ENCODE results near the gene NOD2. TPM values are rescaled to one million over a fixed set of nuclear protein-coding genes. Genes with fewer than 3 reads are reported as not detected.
A peak's percentile ranks its signal among the peaks of the same experiment; 100 is the strongest.

NOD2 gene
- total and polyA plus RNA-seq, 2 experiments from 2014 or later = 0.27 to 0.66 TPM

DNA sequence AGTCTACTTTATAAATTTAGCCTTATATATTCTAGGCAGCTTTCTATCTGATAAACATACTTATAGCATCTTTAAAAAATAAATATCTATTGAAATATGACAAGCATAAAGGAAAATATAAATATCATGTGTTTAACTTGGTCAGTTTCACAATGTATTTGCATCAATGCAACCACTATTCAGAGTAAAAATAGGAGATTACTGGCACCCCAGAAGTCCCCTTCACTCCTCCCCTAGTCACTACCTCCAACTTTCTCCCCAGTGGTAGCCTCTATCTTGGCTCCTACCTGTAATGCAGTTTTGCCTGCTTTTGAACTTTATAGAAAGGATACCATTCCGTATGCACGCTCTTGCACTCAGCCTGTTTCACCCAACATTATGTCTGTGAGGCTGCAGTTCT is 3.2 kb upstream of the NOD2 start (continued):
- no peak for TF ChIP-seq ZNF462 (CRISPR knock-in tag; IDR thresholded peaks at IDR 0.05)
- no peak for TF ChIP-seq JUNB (IDR thresholded peaks at IDR 0.05; ENCODE audit: unreplicated experiment)
- TF ChIP-seq STAT1 (IDR thresholded peaks at IDR 0.05; ENCODE audit: unreplicated experiment) = no peak
- no peak for TF ChIP-seq EZH2phosphoT487 (IDR thresholded peaks at IDR 0.05; ENCODE audit: unreplicated experiment)

DNA sequence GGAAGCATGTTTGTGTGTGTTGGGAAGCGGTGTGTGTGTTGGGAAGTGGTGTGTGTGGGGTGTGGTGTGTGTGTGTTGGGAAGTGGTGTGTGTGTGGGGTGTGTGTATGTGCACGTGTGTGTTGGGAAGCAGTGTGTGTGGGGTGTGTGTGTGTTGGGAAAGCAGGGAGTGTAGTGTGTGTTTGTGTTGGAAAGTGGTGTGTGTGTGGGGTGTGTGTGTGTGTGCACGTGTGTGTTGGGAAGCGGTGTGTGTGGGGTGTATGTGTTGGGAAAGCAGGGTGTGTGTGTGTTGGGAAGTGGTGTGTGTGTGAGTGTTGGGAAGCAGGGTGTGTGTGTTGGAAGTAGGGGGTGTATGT is 785 bp upstream of the NOD2 start:
- Mint-ChIP-seq H3K9me3 (no peaks in the 10 kb centered on the region), H3K27me3 (ENCODE audit: insufficient read depth, low read depth, poor library complexity) (peaks cover 24% of the 10 kb centered on the region), H3K4me3 (peak overlapping the region; percentile 69), H3K4me1 (peaks cover 3% of the 10 kb centered on the region), H3K36me3 (ENCODE audit: low read depth) (no peaks in the 10 kb centered on the region), H3K27ac (no peak overlapping the region)
- no peak overlapping the region for H3K27ac ChIP-seq (ENCODE audit: low read depth)
- no peaks in the 10 kb centered on the region for H3K79me2 ChIP-seq (replicated peaks; ENCODE audit: insufficient read depth)
- H3K4me1 ChIP-seq (ENCODE audit: insufficient read depth) = no peaks in the 10 kb centered on the region
- H3K4me3 ChIP-seq = no peak overlapping the region
- ATAC-seq = no peak
- no peaks in the 10 kb centered on the region for H4K20me1 ChIP-seq (replicated peaks; ENCODE audit: insufficient read depth)
- no peak for TF ChIP-seq REST (IDR thresholded peaks at IDR 0.05; ENCODE audit: unreplicated experiment)
- TF ChIP-seq STAT1 (IDR thresholded peaks at IDR 0.05; ENCODE audit: unreplicated experiment) = no peak
- H2AFZ ChIP-seq = peak overlapping the region; percentile 81; the same call in 1 of the 2 replicates
- H3K9me2 ChIP-seq (ENCODE audit: insufficient read depth) = no peaks in the 10 kb centered on the region
- peak overlapping the region; percentile 85; the same call in 1 of the 2 replicates for H3K4me2 ChIP-seq
- no peaks in the 10 kb centered on the region for H3K36me3 ChIP-seq (ENCODE audit: insufficient read depth)
- H3K27me3 ChIP-seq (ENCODE audit: insufficient read depth) = peaks cover 19% of the 10 kb centered on the region
- no peak for DNase-seq (ENCODE audit: low spot score)
- no peaks in the 10 kb centered on the region for H3F3A ChIP-seq (replicated peaks; ENCODE audit: low read depth)
